OCI-LY7 (cell line): ENCODE data around the gene SRRM2.

Experiments used
- CTCF ChIP-seq: fragments of 200-600 bp; sonication (generic); conservative IDR thresholded peaks from 2 replicates; pipeline ENCODE4 v1.5.1; 2014; ENCODE audit warnings: mild to moderate bottlenecking, antibody characterized with exemption, low read length, moderate library complexity, mixed read lengths
- EZH2phosphoT487 ChIP-seq: fragments of 200-600 bp; sonication (generic); IDR thresholded peaks from 2 replicates; pipeline ENCODE4 v1.6.1; 2018; ENCODE audit warnings: low read depth, borderline replicate concordance, mild to moderate bottlenecking, mixed run types, antibody characterized with exemption, low read length, moderate library complexity, mixed read lengths

GRCh38 chr16:2748757-2749455, 3.5 kb upstream of the SRRM2 start:
- TF ChIP-seq CTCF = no peak
- no peak for TF ChIP-seq EZH2phosphoT487
